ENCODE data around the gene PARP4.
"Not testable (repeated sequence)": the region's sequence is repeated elsewhere in the genome, so short reads cannot be mapped to it uniquely, and the experiment has no call there.

DNA sequence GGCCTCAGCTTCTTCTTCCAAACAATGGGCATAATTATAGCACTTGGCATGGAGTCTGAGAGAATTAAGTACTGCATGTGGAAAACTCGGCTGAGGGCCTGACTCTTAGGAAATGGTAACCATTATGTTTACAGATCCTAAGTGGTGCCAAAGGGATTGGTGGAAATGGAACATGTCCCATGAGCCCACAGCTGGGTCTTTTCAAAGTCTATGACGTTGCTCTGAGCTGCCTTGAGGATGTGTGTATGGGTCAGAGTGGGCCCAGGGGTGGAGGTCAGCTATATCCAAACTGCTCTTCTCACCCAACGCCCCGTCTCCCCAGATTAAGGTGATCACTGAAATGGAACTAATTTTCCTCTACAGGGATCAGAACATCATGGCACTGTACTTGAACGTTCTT lies 40.4 kb downstream of the PARP4 start:
- TF ChIP-seq, protein P1, sequence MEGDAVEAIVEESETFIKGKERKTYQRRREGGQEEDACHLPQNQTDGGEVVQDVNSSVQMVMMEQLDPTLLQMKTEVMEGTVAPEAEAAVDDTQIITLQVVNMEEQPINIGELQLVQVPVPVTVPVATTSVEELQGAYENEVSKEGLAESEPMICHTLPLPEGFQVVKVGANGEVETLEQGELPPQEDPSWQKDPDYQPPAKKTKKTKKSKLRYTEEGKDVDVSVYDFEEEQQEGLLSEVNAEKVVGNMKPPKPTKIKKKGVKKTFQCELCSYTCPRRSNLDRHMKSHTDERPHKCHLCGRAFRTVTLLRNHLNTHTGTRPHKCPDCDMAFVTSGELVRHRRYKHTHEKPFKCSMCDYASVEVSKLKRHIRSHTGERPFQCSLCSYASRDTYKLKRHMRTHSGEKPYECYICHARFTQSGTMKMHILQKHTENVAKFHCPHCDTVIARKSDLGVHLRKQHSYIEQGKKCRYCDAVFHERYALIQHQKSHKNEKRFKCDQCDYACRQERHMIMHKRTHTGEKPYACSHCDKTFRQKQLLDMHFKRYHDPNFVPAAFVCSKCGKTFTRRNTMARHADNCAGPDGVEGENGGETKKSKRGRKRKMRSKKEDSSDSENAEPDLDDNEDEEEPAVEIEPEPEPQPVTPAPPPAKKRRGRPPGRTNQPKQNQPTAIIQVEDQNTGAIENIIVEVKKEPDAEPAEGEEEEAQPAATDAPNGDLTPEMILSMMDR (conservative IDR thresholded peaks at IDR 0.05 in 1 of 2, IDR thresholded peaks at IDR 0.05 in 1 of 2; ENCODE audit: extremely low read depth in 1 of 2, insufficient read depth in 1 of 2, low read depth in 1 of 2, low read length in 2 of 2) = not testable (repeated sequence)
- TF ChIP-seq EZH2 (IDR thresholded peaks at IDR 0.05; ENCODE audit: borderline replicate concordance, low read length) = not testable (repeated sequence)

All from mammary epithelial cell (primary cell).